ENCODE measurements around the gene MARCKSL1. TPM values are rescaled to one million over a fixed set of nuclear protein-coding genes. Genes with fewer than 3 reads are reported as not detected.

Gene MARCKSL1
- polyA plus RNA-seq, 1 donor from 2014 or later: 694 TPM

DNA sequence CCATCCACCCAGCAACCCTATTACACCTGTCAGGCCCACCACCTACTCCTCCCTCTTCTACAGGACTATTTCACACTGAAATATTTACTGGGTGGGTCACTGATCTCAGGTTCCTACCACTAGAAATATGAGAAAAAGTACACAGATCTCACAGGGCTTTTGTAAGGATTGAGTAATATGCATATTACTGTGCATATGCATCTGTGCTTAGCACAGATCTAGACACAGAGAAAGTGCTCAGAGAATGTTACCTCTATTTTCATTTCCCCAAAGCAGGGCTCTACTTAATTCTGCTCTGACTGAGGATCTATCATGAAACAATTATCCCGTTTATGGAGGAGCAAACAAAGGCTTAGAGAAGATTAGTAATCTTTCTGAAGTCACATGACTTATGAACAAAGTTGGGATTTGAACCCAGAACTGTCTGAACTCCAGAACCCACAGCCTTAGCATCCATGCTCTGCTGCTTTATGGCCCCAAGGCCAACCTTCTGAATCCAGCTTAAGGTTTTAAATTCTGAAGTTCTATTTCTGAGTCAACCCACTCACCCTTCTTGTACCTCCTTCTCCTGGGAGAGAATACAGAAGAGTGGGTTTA lies 38.1 kb upstream of the MARCKSL1 start:
- H3K36me3 ChIP-seq (ENCODE audit: insufficient read depth, low read length): peaks cover 6% of the 10 kb centered on the region
- no peaks in the 10 kb centered on the region for H3K9me2 ChIP-seq (ENCODE audit: insufficient read depth, low read length)
- H3K4me2 ChIP-seq (ENCODE audit: low read length): no peak overlapping the region
- no peaks in the 10 kb centered on the region for H3F3A ChIP-seq (ENCODE audit: insufficient read depth, low read length, poor library complexity, severe bottlenecking)
- no peak overlapping the region for H3K27ac ChIP-seq (ENCODE audit: low read length)
- H4K20me1 ChIP-seq (ENCODE audit: insufficient read depth): no peaks in the 10 kb centered on the region
- H3K9ac ChIP-seq (ENCODE audit: low read length): no peak overlapping the region
- H3K27me3 ChIP-seq (ENCODE audit: insufficient read depth, low read depth, low read length): no peaks in the 10 kb centered on the region
- TF ChIP-seq EZH2 (IDR thresholded peaks at IDR 0.05; ENCODE audit: borderline replicate concordance, insufficient read depth, low read length, poor library complexity, severe bottlenecking) (no peak), RAD21 (conservative IDR thresholded peaks at IDR 0.05) (no peak), POLR2AphosphoS5 (IDR thresholded peaks at IDR 0.05) (no peak), SMC3 (conservative IDR thresholded peaks at IDR 0.05; ENCODE audit: poor library complexity) (no peak), MXI1 (conservative IDR thresholded peaks at IDR 0.05; ENCODE audit: poor library complexity, severe bottlenecking) (no peak)
- TF ChIP-seq, protein P1, sequence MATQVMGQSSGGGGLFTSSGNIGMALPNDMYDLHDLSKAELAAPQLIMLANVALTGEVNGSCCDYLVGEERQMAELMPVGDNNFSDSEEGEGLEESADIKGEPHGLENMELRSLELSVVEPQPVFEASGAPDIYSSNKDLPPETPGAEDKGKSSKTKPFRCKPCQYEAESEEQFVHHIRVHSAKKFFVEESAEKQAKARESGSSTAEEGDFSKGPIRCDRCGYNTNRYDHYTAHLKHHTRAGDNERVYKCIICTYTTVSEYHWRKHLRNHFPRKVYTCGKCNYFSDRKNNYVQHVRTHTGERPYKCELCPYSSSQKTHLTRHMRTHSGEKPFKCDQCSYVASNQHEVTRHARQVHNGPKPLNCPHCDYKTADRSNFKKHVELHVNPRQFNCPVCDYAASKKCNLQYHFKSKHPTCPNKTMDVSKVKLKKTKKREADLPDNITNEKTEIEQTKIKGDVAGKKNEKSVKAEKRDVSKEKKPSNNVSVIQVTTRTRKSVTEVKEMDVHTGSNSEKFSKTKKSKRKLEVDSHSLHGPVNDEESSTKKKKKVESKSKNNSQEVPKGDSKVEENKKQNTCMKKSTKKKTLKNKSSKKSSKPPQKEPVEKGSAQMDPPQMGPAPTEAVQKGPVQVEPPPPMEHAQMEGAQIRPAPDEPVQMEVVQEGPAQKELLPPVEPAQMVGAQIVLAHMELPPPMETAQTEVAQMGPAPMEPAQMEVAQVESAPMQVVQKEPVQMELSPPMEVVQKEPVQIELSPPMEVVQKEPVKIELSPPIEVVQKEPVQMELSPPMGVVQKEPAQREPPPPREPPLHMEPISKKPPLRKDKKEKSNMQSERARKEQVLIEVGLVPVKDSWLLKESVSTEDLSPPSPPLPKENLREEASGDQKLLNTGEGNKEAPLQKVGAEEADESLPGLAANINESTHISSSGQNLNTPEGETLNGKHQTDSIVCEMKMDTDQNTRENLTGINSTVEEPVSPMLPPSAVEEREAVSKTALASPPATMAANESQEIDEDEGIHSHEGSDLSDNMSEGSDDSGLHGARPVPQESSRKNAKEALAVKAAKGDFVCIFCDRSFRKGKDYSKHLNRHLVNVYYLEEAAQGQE (IDR thresholded peaks at IDR 0.05; ENCODE audit: borderline replicate concordance): no peak
- TF ChIP-seq, protein P2, sequence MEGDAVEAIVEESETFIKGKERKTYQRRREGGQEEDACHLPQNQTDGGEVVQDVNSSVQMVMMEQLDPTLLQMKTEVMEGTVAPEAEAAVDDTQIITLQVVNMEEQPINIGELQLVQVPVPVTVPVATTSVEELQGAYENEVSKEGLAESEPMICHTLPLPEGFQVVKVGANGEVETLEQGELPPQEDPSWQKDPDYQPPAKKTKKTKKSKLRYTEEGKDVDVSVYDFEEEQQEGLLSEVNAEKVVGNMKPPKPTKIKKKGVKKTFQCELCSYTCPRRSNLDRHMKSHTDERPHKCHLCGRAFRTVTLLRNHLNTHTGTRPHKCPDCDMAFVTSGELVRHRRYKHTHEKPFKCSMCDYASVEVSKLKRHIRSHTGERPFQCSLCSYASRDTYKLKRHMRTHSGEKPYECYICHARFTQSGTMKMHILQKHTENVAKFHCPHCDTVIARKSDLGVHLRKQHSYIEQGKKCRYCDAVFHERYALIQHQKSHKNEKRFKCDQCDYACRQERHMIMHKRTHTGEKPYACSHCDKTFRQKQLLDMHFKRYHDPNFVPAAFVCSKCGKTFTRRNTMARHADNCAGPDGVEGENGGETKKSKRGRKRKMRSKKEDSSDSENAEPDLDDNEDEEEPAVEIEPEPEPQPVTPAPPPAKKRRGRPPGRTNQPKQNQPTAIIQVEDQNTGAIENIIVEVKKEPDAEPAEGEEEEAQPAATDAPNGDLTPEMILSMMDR (IDR thresholded peaks at IDR 0.05; ENCODE audit: poor library complexity, severe bottlenecking): no peak
- H3K4me3 ChIP-seq (ENCODE audit: low read length): no peak overlapping the region
- no peak overlapping the region for H2AFZ ChIP-seq (ENCODE audit: low read depth, low read length)
- no peaks in the 10 kb centered on the region for H3K9me3 ChIP-seq (ENCODE audit: low read length)
- no peaks in the 10 kb centered on the region for H3K79me2 ChIP-seq (replicated peaks; ENCODE audit: insufficient read depth, low read length)

DNA sequence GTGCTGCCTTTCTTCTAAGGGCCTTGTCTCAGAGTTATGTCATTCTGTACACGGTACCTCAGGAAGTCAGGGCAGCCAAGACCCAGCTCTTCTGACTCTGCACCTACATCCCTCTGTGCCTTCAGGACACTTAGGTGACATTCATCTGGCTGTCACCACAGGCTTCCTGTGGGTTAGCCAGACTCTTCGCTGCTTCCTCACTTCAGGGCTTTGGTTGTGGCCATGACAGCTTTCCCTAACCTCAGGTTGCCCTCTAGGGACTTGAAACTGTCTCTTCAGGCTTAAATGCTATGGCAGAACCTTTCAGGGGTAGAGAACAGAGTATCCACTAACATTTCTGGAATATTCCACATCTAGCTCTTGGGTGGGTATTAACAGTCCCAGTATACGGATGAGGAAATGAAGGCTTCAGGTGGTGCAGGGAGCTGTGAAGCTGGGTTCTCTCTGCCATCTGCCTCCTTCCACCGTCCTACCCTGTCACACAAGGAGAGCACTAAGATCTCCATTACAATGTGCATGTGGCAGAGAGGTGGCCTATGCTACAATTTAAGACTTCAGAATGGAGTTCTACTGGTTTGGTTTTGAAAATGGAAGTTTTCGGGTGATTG lies 36.2 kb upstream of the MARCKSL1 start:
- Histone ChIP-seq H3K4me2 (ENCODE audit: low read length) (no peak overlapping the region), H3K9me2 (ENCODE audit: insufficient read depth, low read length) (no peaks in the 10 kb centered on the region), H3K9me3 (ENCODE audit: low read length) (no peaks in the 10 kb centered on the region), H3K27me3 (ENCODE audit: insufficient read depth, low read depth, low read length) (no peaks in the 10 kb centered on the region), H3K79me2 (replicated peaks; ENCODE audit: insufficient read depth, low read length) (no peaks in the 10 kb centered on the region), H3K27ac (ENCODE audit: low read length) (no peak overlapping the region), H2AFZ (ENCODE audit: low read depth, low read length) (no peak overlapping the region), H3F3A (ENCODE audit: insufficient read depth, low read length, poor library complexity, severe bottlenecking) (no peaks in the 10 kb centered on the region), H3K4me3 (ENCODE audit: low read length) (no peak overlapping the region), H3K36me3 (ENCODE audit: insufficient read depth, low read length) (peaks cover 6% of the 10 kb centered on the region), H4K20me1 (ENCODE audit: insufficient read depth) (no peaks in the 10 kb centered on the region), H3K9ac (ENCODE audit: low read length) (no peak overlapping the region)
- TF ChIP-seq SMC3 (conservative IDR thresholded peaks at IDR 0.05; ENCODE audit: poor library complexity) (no peak), MXI1 (conservative IDR thresholded peaks at IDR 0.05; ENCODE audit: poor library complexity, severe bottlenecking) (no peak), POLR2AphosphoS5 (IDR thresholded peaks at IDR 0.05) (no peak), EZH2 (IDR thresholded peaks at IDR 0.05; ENCODE audit: borderline replicate concordance, insufficient read depth, low read length, poor library complexity, severe bottlenecking) (no peak), TAF1 (IDR thresholded peaks at IDR 0.05; ENCODE audit: low read depth) (no peak), EP300 (conservative IDR thresholded peaks at IDR 0.05; ENCODE audit: poor library complexity, severe bottlenecking) (no peak), RAD21 (conservative IDR thresholded peaks at IDR 0.05) (no peak)
- TF ChIP-seq, protein P1 (IDR thresholded peaks at IDR 0.05; ENCODE audit: borderline replicate concordance): no peak
- TF ChIP-seq, protein P2 (IDR thresholded peaks at IDR 0.05; ENCODE audit: poor library complexity, severe bottlenecking): no peak
